ENCODE data around the gene MYO15A. TPM values are rescaled to one million over a fixed set of nuclear protein-coding genes. Genes with fewer than 3 reads are reported as not detected.

Gene MYO15A
- total RNA-seq, 1 donor from 2014 or later = 6.1 TPM

GRCh38 chr17:18159551-18160120, 51.1 kb downstream of the MYO15A start:
- intact Hi-C loops (cut with DNase I) = no loop called here
- DNase-seq (ENCODE audit: extremely low spot score in 2 of 2) = no peak
- H3K27me3 ChIP-seq = no peaks in the 10 kb centered on the region
- TF ChIP-seq POLR2A (IDR thresholded peaks at IDR 0.05) (no peak), POLR2AphosphoS5 (IDR thresholded peaks at IDR 0.05; ENCODE audit: insufficient read depth in 1 of 2, low read depth in 1 of 2) (no peak), CTCF (IDR thresholded peaks at IDR 0.05) (no peak)
- H3K36me3 ChIP-seq = no peaks in the 10 kb centered on the region
- H3K4me1 ChIP-seq = peaks cover 20% of the 10 kb centered on the region
- H3K9me3 ChIP-seq = no peaks in the 10 kb centered on the region
- no peak overlapping the region for H3K4me3 ChIP-seq
- H3K27ac ChIP-seq = no peak overlapping the region

- no peak overlapping the region for H3K4me3 ChIP-seq
- TF ChIP-seq POLR2A (IDR thresholded peaks at IDR 0.05) = no peak
- TF ChIP-seq POLR2AphosphoS5 (IDR thresholded peaks at IDR 0.05; ENCODE audit: insufficient read depth in 1 of 2, low read depth in 1 of 2) = no peak
- no peak for TF ChIP-seq CTCF (IDR thresholded peaks at IDR 0.05)
- no peak overlapping the region for H3K27ac ChIP-seq
- intact Hi-C loops (cut with DNase I) = no loop called here
- DNase-seq (ENCODE audit: extremely low spot score in 2 of 2) = no peak
- peaks cover 20% of the 10 kb centered on the region for H3K4me1 ChIP-seq
- no peaks in the 10 kb centered on the region for H3K27me3 ChIP-seq
- H3K9me3 ChIP-seq = no peaks in the 10 kb centered on the region
- no peaks in the 10 kb centered on the region for H3K36me3 ChIP-seq
Measured at GRCh38 chr17:18160128-18160856, 51.7 kb downstream of the MYO15A start.

GRCh38 chr17:18161207-18162145, 52.9 kb downstream of the MYO15A start:
- H3K27me3 ChIP-seq = no peaks in the 10 kb centered on the region
- TF ChIP-seq CTCF (IDR thresholded peaks at IDR 0.05) (no peak), POLR2A (IDR thresholded peaks at IDR 0.05) (no peak), POLR2AphosphoS5 (IDR thresholded peaks at IDR 0.05; ENCODE audit: insufficient read depth in 1 of 2, low read depth in 1 of 2) (no peak)
- peaks cover 20% of the 10 kb centered on the region for H3K4me1 ChIP-seq
- H3K36me3 ChIP-seq = no peaks in the 10 kb centered on the region
- no peak for DNase-seq (ENCODE audit: extremely low spot score in 2 of 2)
- no peak overlapping the region for H3K4me3 ChIP-seq
- no peak overlapping the region for H3K27ac ChIP-seq
- no peaks in the 10 kb centered on the region for H3K9me3 ChIP-seq
- intact Hi-C loops (cut with DNase I) = no loop called here

GRCh38 chr17:18163547-18163946, 55.0 kb downstream of the MYO15A start:
- intact Hi-C loops (cut with DNase I) = no loop called here
- Histone ChIP-seq H3K27me3 (no peaks in the 10 kb centered on the region), H3K36me3 (no peaks in the 10 kb centered on the region), H3K4me1 (peaks cover 9% of the 10 kb centered on the region), H3K27ac (no peak overlapping the region), H3K4me3 (no peak overlapping the region), H3K9me3 (no peaks in the 10 kb centered on the region)
- no peak for DNase-seq (ENCODE audit: extremely low spot score in 2 of 2)
- TF ChIP-seq POLR2AphosphoS5 (IDR thresholded peaks at IDR 0.05; ENCODE audit: insufficient read depth in 1 of 2, low read depth in 1 of 2) (no peak), POLR2A (IDR thresholded peaks at IDR 0.05) (no peak), CTCF (IDR thresholded peaks at IDR 0.05) (no peak)
